Measurements from ENCODE around the gene EHMT1.

Gene EHMT1

GRCh38 chr9:137632230-137633161 lies 13.7 kb downstream of the EHMT1 start:
- TF ChIP-seq ISL1 (CRISPR knock-in tag; IDR thresholded peaks at IDR 0.05) (no peak), ARNTL (CRISPR knock-in tag; IDR thresholded peaks at IDR 0.05; ENCODE audit: borderline replicate concordance, low read depth) (no peak), CSRNP3 (CRISPR knock-in tag; IDR thresholded peaks at IDR 0.05) (no peak), BACH2 (CRISPR knock-in tag; IDR thresholded peaks at IDR 0.05; ENCODE audit: borderline replicate concordance) (no peak), GLIS3 (CRISPR knock-in tag; IDR thresholded peaks at IDR 0.05) (no peak), ZNF8 (CRISPR knock-in tag; IDR thresholded peaks at IDR 0.05) (no peak), POU6F1 (CRISPR knock-in tag; IDR thresholded peaks at IDR 0.05; ENCODE audit: borderline replicate concordance, low read depth) (no peak), TOX (CRISPR knock-in tag; IDR thresholded peaks at IDR 0.05; ENCODE audit: borderline replicate concordance) (no peak), SNAI2 (CRISPR knock-in tag; IDR thresholded peaks at IDR 0.05) (no peak)
- TF ChIP-seq, protein P1, sequence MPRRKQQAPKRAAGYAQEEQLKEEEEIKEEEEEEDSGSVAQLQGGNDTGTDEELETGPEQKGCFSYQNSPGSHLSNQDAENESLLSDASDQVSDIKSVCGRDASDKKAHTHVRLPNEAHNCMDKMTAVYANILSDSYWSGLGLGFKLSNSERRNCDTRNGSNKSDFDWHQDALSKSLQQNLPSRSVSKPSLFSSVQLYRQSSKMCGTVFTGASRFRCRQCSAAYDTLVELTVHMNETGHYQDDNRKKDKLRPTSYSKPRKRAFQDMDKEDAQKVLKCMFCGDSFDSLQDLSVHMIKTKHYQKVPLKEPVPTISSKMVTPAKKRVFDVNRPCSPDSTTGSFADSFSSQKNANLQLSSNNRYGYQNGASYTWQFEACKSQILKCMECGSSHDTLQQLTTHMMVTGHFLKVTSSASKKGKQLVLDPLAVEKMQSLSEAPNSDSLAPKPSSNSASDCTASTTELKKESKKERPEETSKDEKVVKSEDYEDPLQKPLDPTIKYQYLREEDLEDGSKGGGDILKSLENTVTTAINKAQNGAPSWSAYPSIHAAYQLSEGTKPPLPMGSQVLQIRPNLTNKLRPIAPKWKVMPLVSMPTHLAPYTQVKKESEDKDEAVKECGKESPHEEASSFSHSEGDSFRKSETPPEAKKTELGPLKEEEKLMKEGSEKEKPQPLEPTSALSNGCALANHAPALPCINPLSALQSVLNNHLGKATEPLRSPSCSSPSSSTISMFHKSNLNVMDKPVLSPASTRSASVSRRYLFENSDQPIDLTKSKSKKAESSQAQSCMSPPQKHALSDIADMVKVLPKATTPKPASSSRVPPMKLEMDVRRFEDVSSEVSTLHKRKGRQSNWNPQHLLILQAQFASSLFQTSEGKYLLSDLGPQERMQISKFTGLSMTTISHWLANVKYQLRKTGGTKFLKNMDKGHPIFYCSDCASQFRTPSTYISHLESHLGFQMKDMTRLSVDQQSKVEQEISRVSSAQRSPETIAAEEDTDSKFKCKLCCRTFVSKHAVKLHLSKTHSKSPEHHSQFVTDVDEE (CRISPR knock-in tag; IDR thresholded peaks at IDR 0.05) = no peak
- TF ChIP-seq, protein P2, sequence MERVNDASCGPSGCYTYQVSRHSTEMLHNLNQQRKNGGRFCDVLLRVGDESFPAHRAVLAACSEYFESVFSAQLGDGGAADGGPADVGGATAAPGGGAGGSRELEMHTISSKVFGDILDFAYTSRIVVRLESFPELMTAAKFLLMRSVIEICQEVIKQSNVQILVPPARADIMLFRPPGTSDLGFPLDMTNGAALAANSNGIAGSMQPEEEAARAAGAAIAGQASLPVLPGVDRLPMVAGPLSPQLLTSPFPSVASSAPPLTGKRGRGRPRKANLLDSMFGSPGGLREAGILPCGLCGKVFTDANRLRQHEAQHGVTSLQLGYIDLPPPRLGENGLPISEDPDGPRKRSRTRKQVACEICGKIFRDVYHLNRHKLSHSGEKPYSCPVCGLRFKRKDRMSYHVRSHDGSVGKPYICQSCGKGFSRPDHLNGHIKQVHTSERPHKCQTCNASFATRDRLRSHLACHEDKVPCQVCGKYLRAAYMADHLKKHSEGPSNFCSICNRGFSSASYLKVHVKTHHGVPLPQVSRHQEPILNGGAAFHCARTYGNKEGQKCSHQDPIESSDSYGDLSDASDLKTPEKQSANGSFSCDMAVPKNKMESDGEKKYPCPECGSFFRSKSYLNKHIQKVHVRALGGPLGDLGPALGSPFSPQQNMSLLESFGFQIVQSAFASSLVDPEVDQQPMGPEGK (CRISPR knock-in tag; IDR thresholded peaks at IDR 0.05; ENCODE audit: borderline replicate concordance) = no peak
- no peak for ATAC-seq

GRCh38 chr9:137634016-137634415 lies 15.2 kb downstream of the EHMT1 start:
- TF ChIP-seq TOX (CRISPR knock-in tag; IDR thresholded peaks at IDR 0.05; ENCODE audit: borderline replicate concordance) (no peak), ZNF70 (CRISPR knock-in tag; IDR thresholded peaks at IDR 0.05) (no peak), ZFP3 (CRISPR knock-in tag; IDR thresholded peaks at IDR 0.05) (no peak), TCF4 (CRISPR knock-in tag; IDR thresholded peaks at IDR 0.05; ENCODE audit: borderline replicate concordance) (no peak), ZNF565 (CRISPR knock-in tag; conservative IDR thresholded peaks at IDR 0.05; ENCODE audit: low read depth) (no peak), ZFP30 (CRISPR knock-in tag; IDR thresholded peaks at IDR 0.05) (no peak), ZC3H10 (CRISPR knock-in tag; IDR thresholded peaks at IDR 0.05) (no peak), CSRNP3 (CRISPR knock-in tag; IDR thresholded peaks at IDR 0.05) (no peak), GLIS3 (CRISPR knock-in tag; IDR thresholded peaks at IDR 0.05) (no peak), OSR1 (CRISPR knock-in tag; IDR thresholded peaks at IDR 0.05) (no peak), ARNTL (CRISPR knock-in tag; IDR thresholded peaks at IDR 0.05; ENCODE audit: borderline replicate concordance, low read depth) (no peak), RARB (CRISPR knock-in tag; IDR thresholded peaks at IDR 0.05) (no peak), BACH2 (CRISPR knock-in tag; IDR thresholded peaks at IDR 0.05; ENCODE audit: borderline replicate concordance) (no peak), CREB5 (CRISPR knock-in tag; IDR thresholded peaks at IDR 0.05; ENCODE audit: low read depth) (no peak), ZNF8 (CRISPR knock-in tag; IDR thresholded peaks at IDR 0.05) (no peak)
- TF ChIP-seq, protein P1 (CRISPR knock-in tag; IDR thresholded peaks at IDR 0.05) = no peak
- TF ChIP-seq, protein P2 (CRISPR knock-in tag; IDR thresholded peaks at IDR 0.05; ENCODE audit: borderline replicate concordance) = no peak
- no peak for ATAC-seq
